ACC112 (cell line): Measurements from ENCODE around the gene SPEM2.

ENCODE experiments used
- H2AFZ ChIP-seq: fragments of 200-600 bp; sonication (generic); one replicate; pipeline ENCODE4 v1.6.0; 2017; ENCODE audit warnings: antibody characterized with exemption, low read length; ENCODE audit not compliant: unreplicated experiment
- H3K27ac ChIP-seq: fragments of 200-600 bp; sonication (generic); 2 replicates; pipeline ENCODE4 v1.5.1; 2014; ENCODE audit warnings: low read depth, mild to moderate bottlenecking, antibody characterized with exemption, low read length, moderate library complexity
- H3K27me3 ChIP-seq: fragments of 200-600 bp; sonication (generic); 2 replicates; pipeline ENCODE4 v1.6.1; 2014; ENCODE audit warnings: mild to moderate bottlenecking, antibody characterized with exemption, low read length, moderate library complexity, mixed read lengths; ENCODE audit not compliant: insufficient read depth
- H3K36me3 ChIP-seq: fragments of 200-600 bp; sonication (generic); 2 replicates; pipeline ENCODE4 v1.6.1; 2016; ENCODE audit warnings: mild to moderate bottlenecking, antibody characterized with exemption, low read length, moderate library complexity, mixed read lengths; ENCODE audit not compliant: insufficient read depth
- H3K4me1 ChIP-seq: fragments of 200-600 bp; sonication (generic); one replicate; pipeline ENCODE4 v1.6.1; 2016; ENCODE audit warnings: low read length, mixed read lengths; ENCODE audit not compliant: insufficient read depth, unreplicated experiment, control insufficient read depth
- H3K4me3 ChIP-seq: fragments of 200-600 bp; sonication (generic); 2 replicates; pipeline ENCODE4 v1.5.1; 2014; ENCODE audit warnings: mild to moderate bottlenecking, low read depth, low read length
- H3K79me2 ChIP-seq: fragments of 200-600 bp; sonication (generic); one replicate; pipeline ENCODE4 v1.6.0; 2016; ENCODE audit warnings: low read length; ENCODE audit not compliant: control insufficient read depth, unreplicated experiment, insufficient read depth

The SPEM2 gene

GRCh38 chr17:7425316-7425715 lies at the start of gene SPEM2:
Gene SPEM2 (plus strand): TSS chr17:7425616. CDS start chr17:7425689, 73 bp downstream.
- Histone ChIP-seq H3K27me3 (no peaks in the 10 kb centered on the region), H3K4me3 (no peak within 1 kb of the TSS), H2AFZ (no peak within 1 kb of the TSS), H3K36me3 (no peaks in the 10 kb centered on the region), H3K27ac (no peak within 1 kb of the TSS), H3K79me2 (no peaks in the 10 kb centered on the region), H3K4me1 (no peaks in the 10 kb centered on the region)

DNA sequence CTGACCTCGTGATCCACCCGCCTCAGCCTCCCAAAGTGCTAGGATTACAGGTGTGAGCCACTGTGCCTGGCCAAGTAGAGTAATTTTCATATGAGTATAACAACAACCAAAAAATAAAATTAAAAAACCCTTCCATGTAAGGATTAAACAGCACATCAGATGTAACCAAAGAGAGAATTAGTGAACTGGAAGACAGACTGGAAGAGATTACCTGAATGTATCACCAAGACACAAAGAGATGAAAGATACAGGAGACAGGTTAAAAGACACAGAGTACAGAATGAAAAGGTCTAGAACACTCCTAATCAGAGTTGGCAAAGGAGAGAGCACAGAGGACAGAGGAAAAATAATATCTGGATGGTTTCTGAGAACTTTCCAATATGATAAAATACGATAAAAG lies 46.3 kb upstream of the SPEM2 start:
- H2AFZ ChIP-seq: no peak overlapping the region
- H3K79me2 ChIP-seq: no peaks in the 10 kb centered on the region
- H3K4me1 ChIP-seq: no peaks in the 10 kb centered on the region
- H3K36me3 ChIP-seq: no peaks in the 10 kb centered on the region
- H3K27me3 ChIP-seq: peaks cover 27% of the 10 kb centered on the region
- no peak overlapping the region for H3K4me3 ChIP-seq
- no peak overlapping the region for H3K27ac ChIP-seq

GRCh38 chr17:7380321-7380720 lies 45.1 kb upstream of the SPEM2 start:
- peak overlapping the region; percentile 66 for H3K4me3 ChIP-seq
- no peak overlapping the region for H3K27ac ChIP-seq
- no peaks in the 10 kb centered on the region for H3K79me2 ChIP-seq
- no peaks in the 10 kb centered on the region for H3K36me3 ChIP-seq
- peaks cover 27% of the 10 kb centered on the region for H3K27me3 ChIP-seq
- H3K4me1 ChIP-seq: no peaks in the 10 kb centered on the region
- H2AFZ ChIP-seq: no peak overlapping the region

GRCh38 chr17:7380855-7381683 lies 44.3 kb upstream of the SPEM2 start, which contains the start of gene TNK1:
Gene TNK1 (plus strand): TSS chr17:7381089. CDS start chr17:7382927, 1,838 bp downstream.
- peaks cover 27% of the 10 kb centered on the region for H3K27me3 ChIP-seq
- H3K36me3 ChIP-seq: no peaks in the 10 kb centered on the region
- H3K4me3 ChIP-seq: peak within 1 kb of the TSS; percentile 66
- no peaks in the 10 kb centered on the region for H3K79me2 ChIP-seq
- H3K4me1 ChIP-seq: no peaks in the 10 kb centered on the region
- H2AFZ ChIP-seq: no peak within 1 kb of the TSS
- H3K27ac ChIP-seq: no peak within 1 kb of the TSS

DNA sequence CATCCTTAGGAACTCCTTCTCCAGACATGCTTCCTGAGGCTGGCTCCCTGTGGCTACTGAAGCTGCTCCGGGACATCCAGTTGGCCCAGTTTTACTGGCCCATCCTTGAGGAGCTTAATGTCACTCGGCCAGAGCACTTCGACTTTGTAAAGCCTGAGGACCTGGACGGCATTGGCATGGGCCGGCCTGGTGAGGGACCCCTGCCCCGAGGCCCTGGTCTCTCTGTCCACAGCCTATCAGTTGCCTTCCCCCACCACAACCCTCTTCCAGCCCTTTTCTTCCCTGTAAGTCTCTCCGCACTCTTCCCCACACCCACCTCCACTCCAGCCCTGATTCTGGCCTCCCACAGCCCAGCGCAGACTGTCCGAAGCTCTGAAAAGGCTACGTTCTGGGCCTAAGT lies 42.5 kb upstream of the SPEM2 start:
- Histone ChIP-seq H3K4me1 (no peaks in the 10 kb centered on the region), H3K36me3 (no peaks in the 10 kb centered on the region), H3K27me3 (peaks cover 27% of the 10 kb centered on the region), H3K79me2 (no peaks in the 10 kb centered on the region), H3K27ac (no peak overlapping the region), H3K4me3 (no peak overlapping the region), H2AFZ (no peak overlapping the region)

DNA sequence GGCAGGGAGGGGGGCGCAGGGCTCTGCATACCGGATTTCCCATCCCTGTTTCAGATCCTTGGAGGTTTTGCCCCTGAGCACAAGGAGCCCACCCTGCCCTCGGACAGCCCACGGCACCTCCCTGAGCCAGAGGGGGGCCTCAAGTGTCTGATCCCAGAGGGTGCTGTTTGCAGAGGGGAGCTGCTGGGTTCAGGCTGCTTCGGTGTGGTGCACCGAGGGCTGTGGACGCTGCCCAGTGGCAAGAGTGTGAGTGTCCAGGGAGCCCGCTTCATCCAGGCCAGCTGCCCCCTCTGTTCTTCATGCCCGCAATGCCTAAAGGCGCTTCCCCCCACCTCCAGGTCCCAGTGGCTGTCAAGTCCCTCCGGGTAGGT lies 42.1 kb upstream of the SPEM2 start:
- Histone ChIP-seq H3K27me3 (peaks cover 27% of the 10 kb centered on the region), H3K79me2 (no peaks in the 10 kb centered on the region), H3K4me3 (0 out of 2 replicates have a peak overlapping the region, but pooled peaks have one; percentile 66), H3K27ac (no peak overlapping the region), H2AFZ (no peak overlapping the region), H3K36me3 (no peaks in the 10 kb centered on the region), H3K4me1 (no peaks in the 10 kb centered on the region)

GRCh38 chr17:7383742-7384488 lies 41.5 kb upstream of the SPEM2 start:
- H3K27ac ChIP-seq: no peak overlapping the region
- peak overlapping the region; percentile 66 for H3K4me3 ChIP-seq
- no peaks in the 10 kb centered on the region for H3K4me1 ChIP-seq
- no peaks in the 10 kb centered on the region for H3K36me3 ChIP-seq
- H2AFZ ChIP-seq: no peak overlapping the region
- H3K27me3 ChIP-seq: peaks cover 27% of the 10 kb centered on the region
- no peaks in the 10 kb centered on the region for H3K79me2 ChIP-seq

- H3K4me3 ChIP-seq: 0 out of 2 replicates have a peak overlapping the region, but pooled peaks have one; percentile 66
- H3K4me1 ChIP-seq: no peaks in the 10 kb centered on the region
- no peak overlapping the region for H3K27ac ChIP-seq
- H2AFZ ChIP-seq: no peak overlapping the region
- peaks cover 22% of the 10 kb centered on the region for H3K27me3 ChIP-seq
- H3K79me2 ChIP-seq: no peaks in the 10 kb centered on the region
- H3K36me3 ChIP-seq: 0 out of 2 replicates have a peak, but pooled peaks cover 1% of the 10 kb centered on the region
These were observed 40.8 kb upstream of the SPEM2 start for GRCh38 chr17:7384489-7385081.

GRCh38 chr17:7388856-7389255 lies 36.6 kb upstream of the SPEM2 start:
- H3K36me3 ChIP-seq: peaks cover 10% of the 10 kb centered on the region; the same call in 1 of the 2 replicates
- peaks cover 4% of the 10 kb centered on the region for H3K4me1 ChIP-seq
- no peaks in the 10 kb centered on the region for H3K27me3 ChIP-seq
- no peak overlapping the region for H2AFZ ChIP-seq
- H3K79me2 ChIP-seq: peaks cover 5% of the 10 kb centered on the region
- no peak overlapping the region for H3K4me3 ChIP-seq
- H3K27ac ChIP-seq: no peak overlapping the region
